Activated CD8-positive, alpha-beta memory T cell treated with anti-CD3 and anti-CD28 coated beads, Interleukin-2, amount 50 U/mL, for 1 hour (primary cell): ENCODE data around the gene LMX1B.
"Not testable (repeated sequence)": the region's sequence is repeated elsewhere in the genome, so short reads cannot be mapped to it uniquely, and the experiment has no call there.

ENCODE experiments used
- DNase-seq: peaks from one replicate; pipeline ENCODE4 v3.0.0-alpha.2; 2020; ENCODE audit errors: extremely low read depth

The LMX1B gene

DNA sequence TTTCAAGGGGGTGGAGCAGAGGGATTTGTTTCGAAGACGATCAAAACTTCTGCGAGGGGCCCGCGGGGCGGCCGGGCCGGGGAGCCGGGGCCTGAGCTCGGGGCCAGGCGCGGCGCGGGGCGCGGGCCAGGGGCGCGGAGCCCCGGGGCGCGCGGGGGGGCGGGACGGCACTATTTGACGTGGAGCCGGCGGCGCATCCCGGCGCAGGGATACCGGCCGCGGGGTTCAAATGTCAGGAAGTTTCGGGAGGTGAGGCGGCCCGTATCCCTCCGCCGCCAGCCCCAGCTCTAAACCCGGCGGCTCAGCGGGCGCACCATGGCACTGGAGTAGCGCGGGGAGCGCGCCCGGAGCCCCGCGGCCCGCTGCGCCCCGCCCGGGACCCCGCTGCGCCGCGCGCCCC lies at the start of gene LMX1B:
TSS of gene LMX1B (plus strand) at position 278 of the 400 bp plus-strand sequence. CDS start 522 bp downstream, outside the sequence.
- DNase-seq = no peak

DNA sequence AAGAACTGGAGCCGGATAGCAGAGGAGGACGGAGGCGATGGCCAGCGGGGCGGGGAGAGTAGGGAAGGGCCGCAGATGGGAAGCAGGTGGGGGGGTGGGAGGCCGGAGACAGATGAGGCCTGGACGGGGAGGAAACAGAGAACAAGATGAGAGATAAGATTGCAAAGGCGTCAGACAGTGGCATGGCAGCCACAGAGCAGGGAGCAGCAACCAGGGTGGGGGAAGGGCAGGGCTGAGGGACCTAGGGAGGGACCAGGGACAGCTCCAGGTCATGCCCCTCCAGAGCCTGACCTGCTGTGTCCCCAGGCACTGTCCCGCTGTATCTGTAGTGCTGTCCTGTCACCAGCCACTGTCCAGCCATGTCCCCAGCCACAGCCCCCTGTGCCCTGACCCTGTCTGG lies 49.6 kb upstream of the LMX1B start:
- DNase-seq = no peak

DNA sequence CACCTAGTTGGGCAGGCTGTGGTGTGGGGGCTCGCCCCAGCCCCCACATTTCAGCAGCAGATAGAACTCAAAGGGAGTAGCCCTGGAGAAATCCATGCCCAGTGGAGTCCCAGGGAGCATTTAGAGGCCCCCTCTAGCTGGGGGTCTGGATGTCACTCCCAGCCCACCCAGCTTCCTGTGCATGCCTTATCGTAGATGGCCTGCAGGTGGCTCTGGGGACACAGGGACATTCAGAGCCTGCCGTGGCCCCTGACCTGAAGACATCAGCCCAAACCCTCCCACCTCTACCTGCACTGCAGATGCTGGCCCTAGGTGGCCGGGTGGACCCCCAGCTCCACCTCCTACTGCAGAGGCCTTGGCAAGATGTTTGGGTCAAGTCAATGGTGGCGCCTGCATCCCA lies 49.0 kb upstream of the LMX1B start:
- no peak for DNase-seq

DNA sequence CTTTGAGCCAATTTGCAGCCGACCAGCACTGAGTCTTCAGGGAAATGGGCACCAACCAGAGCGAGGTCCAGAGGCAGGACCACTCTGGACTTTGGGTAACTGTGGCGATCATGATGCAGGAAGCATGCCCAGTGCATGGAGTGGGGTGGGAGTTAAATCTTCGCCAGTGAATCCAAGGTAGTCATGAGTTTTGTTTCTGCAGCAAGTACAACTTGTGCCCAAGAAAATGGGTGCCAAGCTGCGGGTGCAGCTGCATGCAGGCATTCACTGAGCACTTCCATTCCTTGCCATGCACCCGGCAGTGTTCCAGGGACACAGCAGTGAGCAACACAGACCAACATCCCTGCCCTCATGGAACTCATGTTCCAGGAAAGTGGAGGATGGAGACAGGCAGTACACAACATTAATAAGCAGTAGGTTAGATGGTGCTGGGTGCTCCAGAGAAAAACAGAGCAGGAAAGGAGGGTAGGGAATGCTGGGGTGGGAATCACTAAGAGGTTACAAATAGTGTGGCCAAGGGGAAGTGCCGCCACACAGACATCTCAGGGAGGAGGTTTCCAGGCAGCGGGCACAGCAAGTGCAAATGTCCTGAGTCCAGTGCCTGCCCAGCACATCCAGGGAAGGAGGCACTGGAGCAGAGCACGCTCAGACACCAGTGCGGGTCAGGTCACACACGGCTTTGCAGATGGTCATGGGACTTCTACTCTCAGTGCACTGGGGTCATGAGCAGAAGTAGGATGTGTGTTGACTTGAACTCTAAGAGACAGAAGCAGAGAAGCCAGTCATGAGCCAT lies 48.2 kb upstream of the LMX1B start:
- DNase-seq = no peak

DNA sequence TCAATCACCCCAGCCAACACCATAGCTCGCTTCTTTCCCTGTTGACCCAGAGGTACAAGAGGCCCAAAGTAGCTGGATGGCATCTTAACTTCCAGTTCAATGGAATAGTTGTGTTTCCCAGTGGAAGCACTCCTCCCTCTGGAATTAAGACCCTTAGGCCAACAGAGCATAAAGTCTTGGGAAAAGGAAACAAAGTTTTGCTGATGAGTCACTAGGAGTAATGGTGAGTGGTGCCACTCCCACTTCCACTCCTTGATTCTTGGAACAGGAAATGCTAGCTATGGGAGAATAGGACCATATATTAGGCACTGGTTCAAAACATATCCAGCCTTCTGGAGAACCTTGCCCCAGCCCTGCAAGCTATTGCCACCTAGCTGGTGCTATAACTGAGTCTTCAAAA lies 44.7 kb upstream of the LMX1B start:
- DNase-seq = no peak

DNA sequence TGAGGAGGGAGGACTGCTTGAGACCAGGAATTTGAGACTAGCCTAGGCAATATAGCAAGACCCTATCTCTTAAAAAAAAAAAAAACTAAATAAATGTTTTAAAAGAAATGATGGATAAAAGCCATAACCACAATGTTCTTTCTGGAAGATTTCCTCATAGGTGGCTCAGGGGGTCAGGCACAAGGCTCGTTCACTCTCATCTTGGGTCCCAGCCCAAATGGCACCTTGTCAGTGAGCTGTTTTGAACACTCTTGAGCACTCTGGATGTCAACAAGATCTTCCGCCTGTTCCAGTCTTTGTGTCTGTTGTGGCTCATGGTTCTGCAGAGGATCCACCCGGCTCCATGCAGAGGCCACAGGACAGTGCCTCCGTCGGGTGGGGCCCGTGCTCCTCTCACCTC lies 35.7 kb upstream of the LMX1B start:
- DNase-seq = no peak

DNA sequence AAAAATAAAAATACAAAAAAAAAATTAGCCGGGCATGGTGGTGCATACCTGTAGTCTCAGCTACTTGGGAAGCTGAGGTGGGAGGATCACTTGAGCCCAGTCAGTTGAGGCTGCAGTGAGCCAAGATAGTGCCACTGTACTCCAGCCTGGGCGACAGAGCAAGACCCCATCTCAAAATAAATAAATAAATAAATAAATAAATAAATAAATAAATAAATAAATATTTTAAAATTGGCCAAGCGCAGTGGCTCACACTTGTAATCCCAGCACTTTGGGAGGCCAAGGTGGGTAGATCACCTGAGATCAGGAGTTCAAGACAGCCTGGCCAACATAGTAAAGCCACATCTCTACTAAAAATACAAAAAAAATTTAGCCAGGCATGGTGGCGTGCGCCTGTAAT lies 33.4 kb upstream of the LMX1B start:
- DNase-seq = not testable (repeated sequence)

DNA sequence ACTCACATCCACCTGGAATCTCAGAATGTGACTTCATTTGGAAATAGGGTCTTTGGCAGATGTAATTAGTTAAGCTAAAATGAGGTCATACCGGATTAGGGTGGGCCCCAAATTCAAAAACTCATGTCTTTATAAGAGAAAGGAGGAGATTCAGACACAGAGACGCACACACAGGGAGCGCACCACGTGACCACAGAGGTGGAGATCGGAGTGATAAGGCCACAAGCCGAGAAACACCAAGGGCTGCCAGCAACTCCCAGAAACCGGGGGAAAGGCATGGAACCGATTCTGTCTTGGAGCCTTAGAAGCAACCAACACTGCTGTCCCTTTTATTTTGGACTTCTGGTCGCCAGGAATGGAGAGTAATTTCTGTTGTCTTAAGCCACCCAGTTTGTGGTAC lies 31.8 kb upstream of the LMX1B start:
- no peak for DNase-seq

DNA sequence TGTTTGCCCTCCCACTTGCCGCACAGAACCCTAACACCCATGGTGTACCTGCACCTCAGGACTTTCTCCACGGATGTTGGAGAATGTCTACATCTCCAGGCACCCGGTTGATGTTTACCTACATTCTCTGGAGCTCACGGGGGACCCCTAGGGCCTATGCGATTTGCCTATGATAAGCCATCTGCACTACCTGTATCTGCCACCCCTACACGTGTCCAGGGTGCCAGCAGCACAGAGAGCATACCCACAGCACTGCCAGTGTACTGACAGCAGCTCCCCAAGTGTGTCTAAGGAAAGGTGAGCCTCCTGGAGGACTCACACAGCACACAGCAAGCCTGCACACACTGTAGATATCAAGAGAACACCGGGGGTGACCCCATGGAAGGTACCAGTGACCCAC lies 31.3 kb upstream of the LMX1B start:
- DNase-seq = no peak

DNA sequence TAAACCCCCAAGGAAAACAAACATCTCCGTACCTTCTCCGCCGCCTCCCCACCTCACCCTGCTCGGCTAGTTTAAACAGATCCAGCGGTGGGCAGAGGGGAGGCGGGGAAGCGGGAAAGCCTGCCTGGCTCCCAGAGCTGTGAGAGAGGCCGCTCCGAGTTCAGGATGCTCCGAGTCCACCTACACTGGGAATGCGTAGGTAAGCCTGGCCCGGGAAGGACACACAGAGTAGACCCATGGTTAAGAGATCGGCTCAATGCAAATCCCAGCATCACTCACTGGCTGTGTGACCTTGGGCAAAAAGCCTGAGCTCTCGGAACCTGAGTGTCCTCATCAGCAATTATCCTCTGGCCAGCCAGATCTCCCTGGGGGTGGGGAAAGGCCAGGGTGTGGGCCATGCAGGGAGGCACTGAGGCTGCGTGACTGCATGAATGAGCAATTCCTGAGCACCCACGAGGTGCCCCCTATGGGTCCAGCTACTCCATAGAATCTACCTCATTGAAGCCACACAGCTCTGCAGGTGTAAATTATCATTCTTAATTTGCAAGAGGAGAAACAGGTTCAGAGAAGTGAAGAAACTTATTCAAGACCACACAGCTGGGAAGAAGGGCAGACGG lies 30.5 kb upstream of the LMX1B start:
- no peak for DNase-seq

DNA sequence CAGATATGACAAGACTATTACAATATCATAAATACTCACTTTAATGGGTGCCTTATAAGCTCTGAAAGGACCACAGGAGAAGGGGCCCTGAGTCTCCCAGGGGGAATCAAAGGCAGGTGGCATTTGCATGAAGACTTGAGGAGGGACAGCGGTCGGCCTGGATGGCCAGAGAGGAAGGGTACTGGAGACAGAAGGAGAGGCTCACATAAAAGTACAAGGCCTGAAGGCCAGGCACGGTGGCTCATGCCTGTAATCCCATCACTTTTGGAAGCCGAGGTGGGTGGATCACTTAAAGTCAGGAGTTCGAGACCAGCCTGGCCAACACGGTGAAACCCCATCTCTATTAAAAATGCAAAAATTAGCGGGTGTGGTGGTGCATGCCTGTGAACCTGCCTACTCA lies 29.1 kb upstream of the LMX1B start:
- no peak for DNase-seq

DNA sequence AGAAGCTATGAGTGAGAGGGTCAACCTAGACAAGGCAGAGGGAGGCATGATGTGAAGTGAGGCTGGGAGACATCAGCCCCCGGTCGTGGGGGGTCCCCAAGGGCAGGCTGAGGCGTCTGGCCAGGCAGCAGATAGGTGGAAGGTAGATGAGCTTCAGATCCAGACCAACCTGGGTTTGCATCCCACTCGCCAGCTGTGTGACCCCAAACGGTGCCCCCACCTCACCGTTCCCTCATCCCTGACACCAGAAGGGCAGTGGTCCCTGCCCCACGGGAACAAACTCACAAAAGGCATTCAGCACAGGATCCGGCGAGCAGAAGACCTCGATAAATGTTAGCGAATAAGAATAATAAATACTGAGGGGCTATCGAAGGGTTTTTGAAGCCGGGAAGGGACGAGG lies 27.5 kb upstream of the LMX1B start:
- DNase-seq = no peak

DNA sequence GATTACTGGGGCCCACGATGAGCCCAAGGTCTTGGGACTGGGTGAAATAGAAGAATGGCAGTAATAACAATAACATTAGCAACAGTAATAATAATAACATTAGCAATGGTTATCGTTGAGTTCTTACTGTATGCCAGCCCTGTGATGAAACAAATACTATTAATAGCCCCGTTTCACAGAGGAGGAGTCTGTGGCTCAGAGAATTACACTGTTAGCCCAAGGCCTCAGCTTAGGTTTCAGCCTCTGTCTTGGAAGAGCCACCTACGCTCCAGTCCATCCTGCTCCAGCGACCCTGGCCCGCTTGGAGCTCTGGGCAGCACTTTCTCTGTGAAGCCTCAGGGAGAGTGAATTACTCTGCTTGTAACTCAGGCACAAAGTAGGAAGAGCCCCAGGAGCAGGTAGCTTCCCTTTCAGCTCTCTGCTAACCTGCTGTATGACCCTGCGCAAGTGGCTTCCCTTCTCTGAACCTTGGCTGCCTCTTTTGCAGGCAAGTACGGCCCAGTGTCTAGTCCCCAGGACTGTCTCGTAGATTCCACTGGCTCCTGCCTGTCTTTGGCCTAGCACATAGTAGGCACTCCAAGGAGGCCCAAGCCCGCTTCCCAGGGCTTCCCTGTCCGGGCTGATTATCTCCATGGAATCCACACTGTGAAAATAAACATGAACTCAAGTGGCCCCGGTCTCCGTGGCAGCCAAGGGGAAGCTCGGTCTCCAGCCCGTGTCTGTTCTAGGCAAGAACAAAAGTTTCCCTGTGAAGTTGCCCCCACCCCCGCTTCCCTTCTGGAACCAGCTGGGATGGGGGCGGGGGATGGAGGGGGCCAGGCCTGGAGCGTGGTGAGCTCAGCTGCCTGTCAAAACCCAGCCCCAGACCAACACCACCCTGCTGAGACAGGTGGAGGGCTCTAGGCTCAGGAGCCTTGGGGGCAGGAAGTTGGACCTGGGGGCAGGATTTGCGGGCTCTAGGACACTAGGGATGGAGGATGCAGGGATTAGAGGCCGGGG lies 26.2 kb upstream of the LMX1B start:
- DNase-seq = no peak

DNA sequence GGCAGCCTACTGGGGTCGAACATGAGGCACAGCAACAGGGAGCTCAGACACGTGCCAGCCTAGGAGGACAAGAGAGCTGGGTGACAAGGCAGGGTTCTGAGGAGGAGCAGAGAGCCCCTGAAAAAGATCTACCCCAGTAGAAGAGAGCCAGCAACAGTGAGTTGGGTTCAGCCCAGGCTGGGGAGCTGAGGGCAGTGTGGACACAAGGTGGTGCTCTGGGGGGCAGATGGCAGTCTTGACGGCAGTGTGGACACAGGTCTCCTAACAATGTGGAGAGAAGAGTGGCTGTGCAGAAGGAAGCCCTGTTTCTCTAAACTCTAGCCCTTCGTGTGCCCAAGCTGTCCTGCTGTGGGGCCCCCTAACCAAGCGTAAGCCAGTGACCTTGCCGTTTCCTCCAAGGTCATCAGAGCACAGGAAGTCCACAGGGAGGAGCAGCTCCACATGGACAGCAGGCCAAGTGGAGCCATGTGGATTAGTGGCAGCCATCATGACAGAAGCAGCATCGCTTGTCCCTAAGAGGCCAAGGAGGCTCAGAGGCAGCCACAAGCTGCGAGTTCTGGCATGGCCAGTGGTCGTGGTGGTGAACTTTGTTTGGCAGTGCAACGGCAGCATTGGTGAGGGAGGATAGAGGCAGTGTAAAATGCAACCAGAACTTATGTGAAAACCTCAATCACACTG lies 25.1 kb upstream of the LMX1B start:
- DNase-seq = no peak

DNA sequence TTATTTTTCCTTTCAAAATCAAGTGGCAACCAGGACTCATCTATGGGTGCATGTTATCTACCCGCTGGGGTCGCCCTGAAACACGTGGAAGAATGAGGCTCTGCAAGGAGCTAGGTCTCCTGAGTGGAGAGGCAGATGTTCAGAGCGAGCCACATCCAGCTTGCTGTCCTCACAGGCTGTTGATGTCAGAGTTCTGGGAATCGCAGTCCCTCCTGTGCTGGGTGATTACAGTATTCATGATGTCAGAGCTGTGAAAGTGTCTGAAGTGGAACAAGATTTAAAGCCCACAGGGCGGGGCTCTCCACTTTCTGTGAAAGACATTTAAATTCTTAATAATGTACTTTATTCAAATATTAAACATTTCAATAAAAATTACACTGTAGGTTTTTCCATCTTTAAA lies 24.4 kb upstream of the LMX1B start:
- no peak for DNase-seq

DNA sequence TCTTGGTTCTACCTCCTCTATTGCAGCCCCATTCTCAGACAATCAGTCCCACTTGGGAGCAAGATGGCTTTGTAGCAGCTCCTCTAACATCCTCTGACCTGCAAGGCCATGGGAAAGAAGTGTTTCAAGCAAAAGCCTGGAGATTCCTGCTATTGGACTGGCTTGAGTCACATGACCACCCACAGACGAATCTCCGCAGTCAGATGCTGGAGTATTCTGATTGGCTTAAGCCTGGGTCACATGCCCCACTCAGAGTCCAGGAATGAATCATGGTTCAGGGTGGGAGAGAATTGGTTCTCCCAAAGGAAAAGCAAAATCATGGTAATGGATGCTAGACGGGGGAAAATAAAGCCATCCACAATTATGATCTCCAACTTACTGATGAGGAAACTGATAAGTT lies 22.6 kb upstream of the LMX1B start:
- no peak for DNase-seq

DNA sequence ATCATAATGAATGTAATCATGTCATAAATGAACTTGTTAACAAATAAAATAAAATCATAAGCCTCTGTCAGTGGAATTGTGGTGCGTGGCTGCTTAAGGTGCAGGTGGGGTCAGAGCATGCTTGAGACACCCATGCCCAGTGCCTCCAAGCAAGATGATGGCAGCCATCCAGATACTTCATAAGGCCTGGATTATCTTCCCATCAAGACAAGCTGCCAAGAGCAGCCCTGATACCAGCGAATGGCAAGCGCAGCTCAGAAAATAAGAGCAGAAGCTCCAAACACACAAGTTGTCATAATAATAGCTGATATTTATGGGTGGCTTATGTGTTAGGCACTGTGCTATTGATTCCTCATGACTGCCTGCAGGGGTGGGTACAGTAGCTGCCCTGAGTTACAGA lies 21.8 kb upstream of the LMX1B start:
- no peak for DNase-seq

DNA sequence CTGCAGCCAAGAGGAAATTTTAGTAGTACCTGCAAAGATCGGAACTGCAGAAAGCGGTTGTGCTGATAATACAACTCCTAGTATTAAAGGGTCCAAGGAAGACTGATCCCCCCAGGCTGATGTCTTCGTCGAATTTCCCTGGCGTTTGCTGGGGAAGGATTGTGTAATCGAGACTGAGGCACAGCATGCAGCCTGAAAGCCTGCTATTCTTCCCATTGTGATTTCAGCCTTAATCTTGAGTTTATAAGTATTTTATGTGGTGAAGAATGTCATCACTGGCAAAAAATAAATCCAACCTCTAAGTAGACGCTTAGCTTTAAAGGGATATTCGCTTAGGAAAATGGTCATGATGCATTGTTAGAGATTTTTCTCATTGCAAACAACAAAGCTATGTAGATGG lies 21.3 kb upstream of the LMX1B start:
- no peak for DNase-seq

DNA sequence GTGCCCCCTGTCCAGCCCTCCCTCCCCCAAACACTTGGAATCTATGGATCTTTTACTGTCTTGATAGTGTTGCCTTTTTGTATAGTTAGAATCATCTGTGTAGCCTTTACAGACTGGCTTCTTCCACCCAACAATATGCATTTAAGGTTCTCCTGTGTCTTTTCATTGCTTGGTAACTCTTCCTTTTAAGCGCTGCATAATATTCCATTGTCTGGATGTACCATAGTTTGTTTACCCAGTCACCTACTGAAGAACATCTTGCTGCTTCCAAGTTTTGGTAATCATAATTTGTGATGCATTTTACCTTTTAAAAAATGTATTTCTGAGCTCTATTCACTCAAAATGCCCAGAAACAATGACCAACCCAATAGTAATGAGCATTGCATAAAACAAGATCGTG lies 17.7 kb upstream of the LMX1B start:
- no peak for DNase-seq

DNA sequence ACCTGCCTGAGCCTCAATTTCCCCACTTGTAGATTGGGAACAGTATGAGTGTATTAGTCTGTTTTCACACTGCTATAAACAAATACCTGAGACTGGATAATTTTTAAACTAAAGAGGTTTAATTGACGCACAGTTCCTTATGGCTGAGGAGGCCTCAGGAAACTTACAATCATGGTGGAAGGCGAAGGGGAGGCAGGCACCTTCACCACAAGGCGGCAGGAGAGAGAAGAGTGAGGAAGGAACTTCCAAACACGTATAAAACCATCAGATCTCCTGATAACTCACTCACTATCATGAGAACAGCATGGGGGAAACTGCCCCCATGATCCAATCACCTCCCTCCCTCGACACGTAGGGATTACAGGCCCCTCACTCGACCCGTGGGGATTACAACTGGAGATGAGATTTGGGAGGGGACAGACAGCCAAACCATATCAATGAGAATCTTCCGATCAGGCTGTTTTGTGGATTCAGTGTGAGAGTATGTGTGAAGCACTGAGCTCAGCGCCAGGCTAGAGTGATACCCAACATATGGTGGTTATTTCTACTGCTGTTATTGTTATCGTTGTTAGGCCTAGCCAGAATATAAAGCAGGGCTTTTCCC lies 14.6 kb upstream of the LMX1B start:
- no peak for DNase-seq
